GM19035 (cell line): ENCODE results near the gene DAB2IP.

Experiments used
- ATAC-seq: cut with Tn5 transposase; IDR thresholded peaks from one replicate; pipeline ENCODE4 v1.9.1; 2021; ENCODE audit not compliant: unreplicated experiment

Gene DAB2IP

GRCh38 chr9:121755581-121755980 is 104.1 kb downstream of the DAB2IP start:
- ATAC-seq = no peak

GRCh38 chr9:121756474-121757280 is 105.2 kb downstream of the DAB2IP start:
- no peak for ATAC-seq

GRCh38 chr9:121757281-121757585 is 105.8 kb downstream of the DAB2IP start:
- no peak for ATAC-seq

- no peak for ATAC-seq
Observed at GRCh38 chr9:121758693-121759092, 107.3 kb downstream of the DAB2IP start.

- no peak for ATAC-seq
Observed at GRCh38 chr9:121759996-121760395, 108.6 kb downstream of the DAB2IP start.

GRCh38 chr9:121760571-121760970 is 109.1 kb downstream of the DAB2IP start:
- no peak for ATAC-seq

- no peak for ATAC-seq
Observed at GRCh38 chr9:121763131-121763530, 111.7 kb downstream of the DAB2IP start.

- ATAC-seq = no peak
Observed at GRCh38 chr9:121763561-121764370, 112.3 kb downstream of the DAB2IP start.

GRCh38 chr9:121764371-121764730 is 112.9 kb downstream of the DAB2IP start:
- no peak for ATAC-seq

- ATAC-seq = no peak
Observed at GRCh38 chr9:121765021-121765950, 113.9 kb downstream of the DAB2IP start.

- no peak for ATAC-seq
Observed at GRCh38 chr9:121766081-121766683, 114.7 kb downstream of the DAB2IP start.

- ATAC-seq = no peak
Observed at GRCh38 chr9:121767171-121767769, 115.8 kb downstream of the DAB2IP start.

- no peak for ATAC-seq
Observed at GRCh38 chr9:121768416-121769015, 117.1 kb downstream of the DAB2IP start.

- ATAC-seq = no peak
Observed at GRCh38 chr9:121769939-121770338, 118.5 kb downstream of the DAB2IP start.

- no peak for ATAC-seq
Observed at GRCh38 chr9:121770415-121771273, 119.2 kb downstream of the DAB2IP start.

GRCh38 chr9:121771418-121771817 is 120.0 kb downstream of the DAB2IP start:
- ATAC-seq = no peak

- ATAC-seq = no peak
Observed at GRCh38 chr9:121771851-121772599, 120.6 kb downstream of the DAB2IP start.

GRCh38 chr9:121772600-121773285 is 121.3 kb downstream of the DAB2IP start:
- no peak for ATAC-seq
